C4-2B (cell line): ENCODE results near the gene OR52B2.

Experiments
- ZFX ChIP-seq: fragments of 450-650 bp; IDR thresholded peaks from 2 replicates; pipeline ENCODE4 v1.6.1; 2017
- TF ChIP-seq, protein P1 (sequence below): fragments of 450-650 bp; conservative IDR thresholded peaks from 2 replicates; pipeline ENCODE4 v1.5.1; 2017; ENCODE audit warnings: mild to moderate bottlenecking

DNA sequence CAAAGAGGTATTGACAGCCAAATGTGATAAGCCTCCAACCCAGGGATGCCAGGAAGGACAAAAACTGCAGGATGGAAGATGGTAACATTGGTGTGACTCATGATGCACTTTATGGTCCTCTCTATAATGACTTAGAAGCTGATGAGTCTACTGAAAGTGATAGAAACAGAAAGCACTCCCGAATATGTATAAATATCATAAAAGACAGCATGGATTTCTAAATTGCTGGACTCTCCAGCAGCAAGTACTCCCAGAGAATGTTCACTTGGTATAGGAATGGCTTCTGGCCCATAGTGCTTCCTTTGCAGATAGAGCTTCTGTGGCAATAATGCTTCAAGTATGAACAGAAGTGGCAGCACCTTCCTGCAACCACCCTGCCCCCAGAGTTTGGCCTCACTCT lies at the start of gene OR52B2:
- TF ChIP-seq, protein P1, sequence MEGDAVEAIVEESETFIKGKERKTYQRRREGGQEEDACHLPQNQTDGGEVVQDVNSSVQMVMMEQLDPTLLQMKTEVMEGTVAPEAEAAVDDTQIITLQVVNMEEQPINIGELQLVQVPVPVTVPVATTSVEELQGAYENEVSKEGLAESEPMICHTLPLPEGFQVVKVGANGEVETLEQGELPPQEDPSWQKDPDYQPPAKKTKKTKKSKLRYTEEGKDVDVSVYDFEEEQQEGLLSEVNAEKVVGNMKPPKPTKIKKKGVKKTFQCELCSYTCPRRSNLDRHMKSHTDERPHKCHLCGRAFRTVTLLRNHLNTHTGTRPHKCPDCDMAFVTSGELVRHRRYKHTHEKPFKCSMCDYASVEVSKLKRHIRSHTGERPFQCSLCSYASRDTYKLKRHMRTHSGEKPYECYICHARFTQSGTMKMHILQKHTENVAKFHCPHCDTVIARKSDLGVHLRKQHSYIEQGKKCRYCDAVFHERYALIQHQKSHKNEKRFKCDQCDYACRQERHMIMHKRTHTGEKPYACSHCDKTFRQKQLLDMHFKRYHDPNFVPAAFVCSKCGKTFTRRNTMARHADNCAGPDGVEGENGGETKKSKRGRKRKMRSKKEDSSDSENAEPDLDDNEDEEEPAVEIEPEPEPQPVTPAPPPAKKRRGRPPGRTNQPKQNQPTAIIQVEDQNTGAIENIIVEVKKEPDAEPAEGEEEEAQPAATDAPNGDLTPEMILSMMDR = no peak
- TF ChIP-seq ZFX = no peak
